SU-DHL-6 (cell line): ENCODE data around the gene ITGB7.

Experiments used
- CTCF ChIP-seq: fragments of 200-600 bp; sonication (generic); IDR thresholded peaks from one replicate; pipeline ENCODE4 v1.5.1; 2017; ENCODE audit warnings: antibody characterized with exemption, mild to moderate bottlenecking, low read length, moderate library complexity; ENCODE audit not compliant: insufficient read depth, poor library complexity, severe bottlenecking
- EZH2phosphoT487 ChIP-seq: fragments of 200-600 bp; sonication (generic), shearing (Covaris generic); conservative IDR thresholded peaks from 2 replicates; pipeline ENCODE4 v1.6.1; 2018; ENCODE audit warnings: mild to moderate bottlenecking, antibody characterized with exemption, low read length, moderate library complexity, mixed read lengths

- TF ChIP-seq CTCF (no peak), EZH2phosphoT487 (no peak)
Observed at GRCh38 chr12:53207042-53207441, at the start of gene ITGB7.
